TTC549 (cell line): Measurements from ENCODE around the gene HID1.
"Not testable (repeated sequence)": the region's sequence is repeated elsewhere in the genome, so short reads cannot be mapped to it uniquely, and the experiment has no call there.

ENCODE experiments used
- FAIRE-seq: peaks from 2 replicates; lab custom pipeline; 2012; peaks lifted over from hg19 to GRCh38; lab: Jason Lieb, UNC

HID1 gene, protein sequence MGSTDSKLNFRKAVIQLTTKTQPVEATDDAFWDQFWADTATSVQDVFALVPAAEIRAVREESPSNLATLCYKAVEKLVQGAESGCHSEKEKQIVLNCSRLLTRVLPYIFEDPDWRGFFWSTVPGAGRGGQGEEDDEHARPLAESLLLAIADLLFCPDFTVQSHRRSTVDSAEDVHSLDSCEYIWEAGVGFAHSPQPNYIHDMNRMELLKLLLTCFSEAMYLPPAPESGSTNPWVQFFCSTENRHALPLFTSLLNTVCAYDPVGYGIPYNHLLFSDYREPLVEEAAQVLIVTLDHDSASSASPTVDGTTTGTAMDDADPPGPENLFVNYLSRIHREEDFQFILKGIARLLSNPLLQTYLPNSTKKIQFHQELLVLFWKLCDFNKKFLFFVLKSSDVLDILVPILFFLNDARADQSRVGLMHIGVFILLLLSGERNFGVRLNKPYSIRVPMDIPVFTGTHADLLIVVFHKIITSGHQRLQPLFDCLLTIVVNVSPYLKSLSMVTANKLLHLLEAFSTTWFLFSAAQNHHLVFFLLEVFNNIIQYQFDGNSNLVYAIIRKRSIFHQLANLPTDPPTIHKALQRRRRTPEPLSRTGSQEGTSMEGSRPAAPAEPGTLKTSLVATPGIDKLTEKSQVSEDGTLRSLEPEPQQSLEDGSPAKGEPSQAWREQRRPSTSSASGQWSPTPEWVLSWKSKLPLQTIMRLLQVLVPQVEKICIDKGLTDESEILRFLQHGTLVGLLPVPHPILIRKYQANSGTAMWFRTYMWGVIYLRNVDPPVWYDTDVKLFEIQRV

DNA sequence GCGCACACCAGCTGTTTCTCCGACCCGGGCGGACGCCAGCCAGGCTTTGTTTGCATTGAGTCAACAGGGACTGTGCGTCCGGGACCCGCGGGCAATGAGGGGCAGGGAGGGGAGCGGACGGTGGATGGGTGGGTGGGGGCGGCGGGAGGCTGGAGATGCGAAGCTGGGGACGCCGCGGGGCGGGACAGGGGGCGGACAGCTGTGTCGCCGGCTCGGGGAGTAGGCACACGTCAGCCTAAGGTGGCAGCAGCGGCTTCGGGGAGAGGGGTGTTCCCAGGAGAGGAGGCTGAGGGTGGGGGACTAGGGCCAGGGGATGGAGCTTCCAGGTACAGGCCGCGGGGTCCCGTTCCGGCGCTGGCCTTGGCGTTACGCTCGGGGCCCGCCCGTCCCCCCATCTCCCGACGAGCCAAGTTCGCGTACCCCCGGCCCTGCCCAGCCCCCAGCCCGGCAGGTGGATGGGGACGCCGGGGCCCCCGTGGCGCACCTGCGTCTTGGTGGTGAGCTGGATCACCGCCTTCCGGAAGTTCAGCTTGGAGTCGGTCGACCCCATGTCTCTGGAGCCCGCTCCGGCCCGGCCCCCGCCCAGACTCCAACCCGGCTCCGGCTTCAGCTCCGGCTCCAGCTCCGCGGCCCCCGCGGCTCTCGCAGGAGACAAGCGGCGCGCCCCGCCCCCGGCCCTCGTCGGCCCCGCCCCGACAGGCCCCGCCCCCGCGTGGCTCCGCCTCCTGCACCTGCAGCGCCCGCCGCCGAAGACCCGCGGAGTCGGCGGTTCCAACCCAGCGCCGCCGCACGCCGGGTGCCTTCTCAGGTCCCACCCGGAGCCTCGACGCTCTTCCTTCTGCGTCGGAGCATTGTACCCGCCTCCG is at the start of gene HID1:
TSS of gene HID1 (minus strand) at position 653 of the 866 bp plus-strand sequence. CDS start at position 550, 103 bp downstream.
- FAIRE-seq, result no peak

DNA sequence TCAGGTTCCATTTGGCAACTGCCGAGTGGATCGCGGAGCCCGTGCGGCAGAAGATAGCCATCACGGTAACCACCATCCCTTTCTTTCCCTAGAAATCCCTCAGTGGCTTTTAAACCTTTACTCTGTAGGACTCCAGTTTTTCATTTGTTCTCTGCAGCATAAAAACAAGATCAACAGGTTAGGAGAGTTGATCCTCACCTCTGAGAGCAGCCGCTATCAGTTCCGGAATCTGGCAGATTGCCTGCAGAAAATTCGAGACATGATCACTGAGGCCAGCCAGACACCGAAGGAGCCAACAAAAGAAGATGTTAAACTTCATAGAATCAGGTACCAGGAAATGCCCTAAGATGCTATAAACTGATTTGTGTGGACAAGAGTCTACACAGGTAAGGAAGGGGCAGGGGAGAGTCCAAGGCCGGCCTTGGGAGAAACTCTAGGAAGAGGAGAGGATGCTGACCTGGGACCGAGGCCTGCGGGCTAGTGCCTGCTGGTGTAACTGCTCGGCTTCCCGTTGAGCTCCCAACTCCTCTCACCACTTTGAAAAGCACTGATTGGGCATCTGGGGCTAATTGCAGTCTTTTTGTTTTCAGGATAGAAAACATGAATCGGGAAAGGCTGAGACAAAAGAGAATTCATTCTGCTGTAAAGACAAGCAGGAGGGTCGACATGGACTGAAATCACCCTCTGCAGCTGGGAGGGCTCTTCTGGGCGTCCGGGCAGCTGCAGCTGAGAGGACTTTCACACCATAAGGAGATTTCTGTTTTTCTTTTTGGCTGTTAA is 48.0 kb upstream of the HID1 start:
- FAIRE-seq, result no peak

DNA sequence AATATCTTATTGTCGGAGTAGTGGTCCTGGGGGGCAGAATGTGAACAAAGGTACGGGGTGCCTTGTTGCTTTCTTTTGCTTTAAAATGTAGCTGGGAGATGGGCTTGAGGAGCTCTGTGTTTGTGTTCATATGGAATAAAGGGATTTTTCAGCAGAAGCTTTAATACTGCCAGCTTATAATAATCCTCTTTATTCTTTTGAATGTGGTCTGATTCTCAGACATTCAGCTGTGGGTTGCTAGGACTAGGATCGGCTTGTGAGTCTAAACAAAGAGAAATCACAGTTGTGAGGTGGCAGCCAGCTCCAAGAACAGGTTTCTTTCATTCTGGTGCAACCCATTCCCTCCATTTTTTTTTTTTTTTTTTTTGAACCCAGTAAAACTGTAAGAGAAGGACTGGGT is 47.2 kb upstream of the HID1 start:
- no peak for FAIRE-seq

DNA sequence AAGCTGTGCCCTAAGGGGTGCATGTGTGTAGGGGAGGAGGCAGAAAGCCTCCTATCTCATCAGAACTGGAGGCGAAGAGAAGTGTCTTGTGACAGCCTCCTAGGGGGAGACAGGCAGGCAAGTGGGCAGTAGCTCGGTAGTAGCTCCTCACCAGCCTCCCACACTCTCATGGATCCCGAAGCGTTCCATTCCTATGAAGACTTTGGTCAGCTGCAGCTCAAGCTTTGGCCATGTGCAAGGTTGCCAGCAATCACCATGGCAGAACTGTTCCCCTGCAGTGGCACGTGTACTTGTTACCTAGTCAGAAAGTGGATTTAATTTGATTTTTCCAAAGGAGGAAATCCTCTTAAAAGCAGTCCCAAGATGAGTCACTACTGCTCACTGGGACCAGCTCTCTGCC is 46.6 kb upstream of the HID1 start:
- FAIRE-seq, result no peak

DNA sequence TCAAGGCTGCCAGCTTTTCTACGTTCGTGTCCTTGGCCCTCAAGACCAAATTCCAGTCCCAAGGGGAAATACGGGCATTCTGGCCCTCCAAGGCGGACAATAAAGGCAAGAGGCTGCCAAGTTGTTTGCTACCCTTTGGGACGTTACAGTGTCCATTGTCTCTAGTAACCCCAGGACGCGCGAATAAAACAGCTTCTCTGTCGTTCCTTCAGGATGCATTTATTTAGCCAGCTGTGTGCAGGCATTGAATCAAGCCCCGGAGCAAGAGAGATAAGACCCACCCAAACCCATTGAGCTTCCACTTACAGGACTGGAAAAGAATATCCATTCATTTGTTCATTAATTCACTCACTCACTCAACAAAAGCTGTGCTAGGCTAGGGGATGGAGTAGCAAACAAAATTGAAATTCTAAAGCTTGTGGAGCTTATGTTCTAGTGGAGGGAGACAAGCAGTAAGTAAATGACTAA is 40.6 kb upstream of the HID1 start:
- no peak for FAIRE-seq

DNA sequence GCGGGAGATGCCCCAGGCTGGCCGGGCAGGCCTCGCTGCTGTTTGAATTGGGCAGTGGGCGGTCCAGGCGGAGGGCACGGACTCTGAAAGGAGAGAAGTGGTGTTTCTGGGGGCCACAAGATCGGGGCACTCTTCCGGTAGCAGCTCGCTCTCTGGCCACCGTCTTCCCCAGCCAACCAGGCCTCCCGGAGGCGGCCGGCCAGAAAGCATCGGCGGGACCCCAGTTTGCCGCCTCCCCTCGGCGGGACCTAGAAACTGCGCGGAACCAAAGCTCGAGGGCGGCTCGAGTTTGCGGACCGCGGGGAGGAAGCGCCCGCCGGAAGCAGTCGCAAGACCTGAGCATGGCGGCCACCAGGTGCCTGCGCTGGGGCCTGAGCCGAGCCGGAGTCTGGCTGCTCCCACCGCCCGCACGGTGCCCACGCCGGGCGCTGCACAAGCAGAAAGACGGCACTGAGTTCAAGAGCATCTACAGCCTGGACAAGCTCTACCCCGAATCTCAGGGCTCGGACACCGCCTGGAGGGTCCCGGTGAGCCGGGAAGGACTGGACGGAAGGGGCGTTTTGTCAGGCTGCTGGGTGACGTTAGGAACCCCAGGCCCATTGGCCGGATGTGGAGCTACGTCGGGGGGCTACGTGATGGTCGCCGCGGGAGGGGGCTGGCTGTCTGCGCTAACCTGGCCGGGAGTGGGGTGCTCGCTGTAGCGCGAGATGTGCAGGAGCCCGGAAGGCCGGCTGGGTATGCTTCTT is 40.0 kb upstream of the HID1 start, which contains the start of gene MRPL58:
TSS of gene MRPL58 (plus strand) at position 325 of the 746 bp plus-strand sequence. CDS start at position 342, 17 bp downstream.
- FAIRE-seq, result no peak

DNA sequence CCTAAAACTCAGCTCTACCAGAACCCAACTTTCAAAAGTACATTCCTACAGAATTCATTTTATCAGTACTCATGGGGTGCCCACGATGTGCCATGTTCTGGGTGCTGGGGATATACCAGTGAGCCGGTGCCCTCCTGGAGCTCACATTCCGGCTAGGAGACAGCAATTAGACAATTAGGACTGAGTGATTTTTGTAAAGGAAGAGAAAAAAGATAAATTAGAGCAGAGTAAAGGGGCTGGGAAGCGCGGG is 39.5 kb upstream of the HID1 start:
- FAIRE-seq, result no peak

DNA sequence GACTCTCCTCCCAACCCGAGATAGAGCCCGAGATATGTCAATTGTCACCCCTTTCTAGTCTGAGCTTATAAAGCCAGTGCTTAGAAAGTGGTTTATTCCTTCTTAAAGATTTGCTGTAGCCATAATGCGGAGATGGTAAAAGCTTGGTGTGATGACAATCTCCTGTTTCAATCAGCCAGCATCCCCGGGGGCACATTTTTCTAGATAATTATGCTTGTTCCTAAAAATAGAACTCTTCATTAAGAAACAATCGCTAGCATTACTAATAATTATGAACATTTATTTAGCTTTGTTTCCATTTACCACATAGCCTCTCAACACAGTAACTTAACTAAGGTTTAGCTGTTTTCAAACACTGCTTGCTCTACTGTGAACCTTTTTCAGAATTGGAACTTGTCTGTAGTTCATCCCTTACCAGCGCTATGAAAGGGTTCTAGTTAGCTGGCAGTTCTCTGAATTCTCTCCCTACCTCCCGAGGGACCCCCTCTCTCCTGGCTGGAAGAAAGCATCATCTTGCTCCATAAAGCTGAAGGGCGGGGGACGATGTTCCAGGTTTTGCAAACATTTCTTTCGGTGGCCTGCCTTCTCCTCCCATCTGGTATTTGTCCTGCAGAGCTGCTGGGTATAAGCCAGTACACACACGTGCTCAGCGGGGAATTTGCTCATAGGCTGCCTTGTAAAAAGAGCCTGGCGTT is 39.0 kb upstream of the HID1 start:
- no peak for FAIRE-seq

DNA sequence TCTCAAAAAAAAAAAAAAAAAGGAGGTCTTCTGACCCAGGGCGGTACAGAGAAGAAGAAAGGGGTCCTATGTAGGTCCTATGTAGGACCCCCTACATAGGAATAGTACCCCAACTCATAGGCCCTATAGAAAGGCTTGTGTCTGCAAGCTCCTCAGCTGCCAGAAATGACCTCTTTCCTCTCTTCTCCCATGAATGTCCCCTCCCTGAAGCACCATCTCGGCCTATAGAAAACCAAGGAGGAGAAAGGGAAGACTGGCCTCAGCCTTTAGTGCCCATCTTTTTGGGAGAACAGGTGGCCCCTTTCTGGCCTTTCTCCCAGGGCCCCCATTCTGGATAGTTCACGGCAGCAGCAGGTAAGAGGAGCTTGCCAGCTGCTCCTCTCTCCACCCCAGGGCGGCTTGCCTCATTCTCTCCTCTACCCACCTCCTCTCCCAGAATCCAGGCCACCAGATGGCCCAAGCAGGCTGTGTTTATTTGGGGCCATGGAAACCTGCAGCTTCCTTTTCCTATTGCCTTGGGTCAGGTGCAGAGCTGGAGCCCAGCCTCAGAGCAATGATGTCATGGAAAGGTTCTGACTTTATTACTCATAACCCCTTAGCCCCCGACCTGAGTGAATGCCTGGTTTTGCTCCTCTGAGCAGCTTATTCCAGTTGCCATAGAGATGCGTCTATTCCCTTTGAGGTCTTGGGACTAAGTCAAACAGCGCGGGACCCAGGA is 38.3 kb upstream of the HID1 start:
- FAIRE-seq, result no peak

DNA sequence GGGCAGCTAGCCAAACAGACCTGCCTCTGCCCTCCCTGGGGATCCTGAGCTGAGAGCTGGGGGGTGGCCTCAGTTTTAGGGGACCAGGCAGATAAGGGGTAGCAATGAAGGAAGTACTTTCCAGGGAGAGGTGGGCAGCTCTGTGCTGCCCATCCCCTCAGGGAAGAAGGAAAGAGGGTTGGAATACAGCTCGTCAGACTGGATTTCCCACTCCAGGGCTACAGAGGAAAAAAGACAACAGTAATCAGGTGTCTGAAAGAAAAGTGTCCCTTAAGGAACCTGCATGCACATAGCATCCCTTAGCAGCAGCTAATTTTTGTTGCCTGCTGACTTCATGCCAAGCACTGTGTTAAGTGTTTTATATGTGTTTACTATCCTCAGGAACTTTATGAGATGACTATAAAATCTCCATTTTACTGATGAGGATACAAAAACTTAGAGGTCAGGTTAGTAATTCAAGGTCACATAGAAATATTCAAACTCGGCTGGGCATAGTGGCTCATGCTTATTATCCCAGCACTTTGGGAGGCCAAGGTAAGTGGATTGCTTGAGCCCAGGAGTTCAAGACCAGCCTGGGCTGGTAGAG is 36.7 kb upstream of the HID1 start:
- no peak for FAIRE-seq

DNA sequence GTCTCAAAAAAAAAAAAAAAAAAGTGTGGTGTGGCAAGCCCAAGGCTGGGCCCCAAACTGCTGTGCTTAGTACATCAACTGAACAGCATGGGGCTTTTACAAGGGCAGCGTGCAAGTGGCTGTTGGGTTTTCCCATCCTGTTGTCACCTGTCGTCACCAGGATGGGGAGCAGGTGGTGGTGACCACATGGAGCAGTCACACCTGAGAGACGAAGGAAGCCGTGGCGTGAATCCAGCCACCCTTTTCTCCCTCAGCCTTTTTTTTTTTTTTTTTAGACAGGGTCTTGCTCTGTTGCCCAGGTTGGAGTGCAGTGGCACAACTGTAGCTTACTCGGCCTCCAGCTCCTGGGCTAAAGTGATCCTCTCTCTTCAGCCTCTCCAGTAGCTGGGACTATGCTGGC is 35.8 kb upstream of the HID1 start:
- FAIRE-seq, result no peak

DNA sequence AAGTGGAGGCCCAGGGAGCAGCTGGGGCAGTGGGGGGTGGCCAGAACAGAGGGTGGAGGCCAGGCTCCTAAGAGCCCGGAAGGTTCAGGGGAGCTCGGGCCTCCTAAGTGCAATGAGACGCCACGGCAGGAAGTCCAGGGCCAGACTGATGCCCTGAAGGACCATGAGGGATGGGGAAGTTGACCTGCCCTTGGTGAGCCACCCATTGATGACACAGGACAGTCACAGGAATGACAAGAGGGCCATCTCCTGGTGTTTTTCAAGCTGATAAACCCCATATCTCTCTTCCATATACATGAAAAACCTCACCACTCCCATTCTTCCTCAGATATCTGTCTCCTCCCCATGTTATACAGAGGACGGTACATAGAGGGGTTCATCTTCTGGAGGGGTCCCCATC is 34.1 kb upstream of the HID1 start:
- no peak for FAIRE-seq

DNA sequence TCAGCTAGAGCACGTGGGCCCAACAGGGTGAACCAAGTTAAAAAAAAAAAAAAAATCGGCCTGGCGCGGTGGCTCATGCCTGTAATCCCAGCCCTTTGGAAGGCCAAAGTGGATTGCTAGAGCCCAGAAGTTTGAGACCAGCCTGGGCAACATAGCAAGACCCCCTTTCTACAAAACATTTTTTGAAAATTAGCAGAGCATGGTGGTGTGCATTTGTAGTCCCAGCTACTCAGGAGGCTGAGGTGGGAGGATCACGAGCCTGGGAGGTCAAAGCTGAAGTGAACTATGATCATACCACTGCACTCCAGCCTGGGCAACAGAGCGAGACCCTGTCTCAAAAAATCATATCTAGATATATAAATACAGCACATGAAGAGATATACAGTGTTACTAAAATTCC is 33.5 kb upstream of the HID1 start:
- FAIRE-seq, result not testable (repeated sequence)

DNA sequence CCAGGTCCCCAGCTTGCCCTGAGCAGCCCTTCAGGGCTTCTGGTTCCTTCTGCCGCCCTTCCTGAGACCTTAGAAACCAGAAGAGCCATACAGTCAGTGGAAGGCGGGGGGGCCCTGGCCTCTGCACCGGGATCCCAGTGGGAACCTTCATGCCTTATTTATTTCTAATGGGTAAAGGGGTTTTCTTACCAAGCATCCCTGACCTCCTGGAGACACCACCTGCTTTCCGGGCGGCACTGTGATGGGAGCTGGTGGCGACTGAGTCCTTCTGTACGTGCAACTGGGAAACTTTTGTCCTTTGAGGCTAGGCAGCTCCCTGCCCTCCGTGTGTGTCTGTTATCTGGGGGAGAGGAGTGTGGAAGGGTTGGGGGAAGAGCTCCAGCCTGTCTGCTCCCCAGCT is 32.7 kb upstream of the HID1 start:
- no peak for FAIRE-seq

DNA sequence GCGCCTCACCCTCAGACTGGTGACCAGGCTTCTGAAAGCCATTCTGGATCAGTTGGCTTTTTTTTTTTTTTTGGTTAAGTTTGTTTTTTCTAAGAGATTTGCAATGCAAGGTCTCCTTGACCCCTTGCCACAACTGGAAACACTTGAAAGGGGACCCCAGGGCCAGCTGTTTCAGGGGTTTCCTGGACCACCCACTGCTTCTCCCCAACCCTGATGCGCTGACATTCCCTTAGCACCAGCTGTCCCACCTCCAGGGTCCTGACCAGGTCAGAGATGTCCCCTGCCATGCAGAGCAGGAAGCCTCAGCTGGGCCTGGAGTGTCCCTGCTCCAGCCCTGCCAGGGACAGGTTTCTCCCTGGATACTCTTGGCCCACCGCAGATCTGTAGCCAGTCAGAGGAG is 31.8 kb upstream of the HID1 start:
- FAIRE-seq, result no peak

DNA sequence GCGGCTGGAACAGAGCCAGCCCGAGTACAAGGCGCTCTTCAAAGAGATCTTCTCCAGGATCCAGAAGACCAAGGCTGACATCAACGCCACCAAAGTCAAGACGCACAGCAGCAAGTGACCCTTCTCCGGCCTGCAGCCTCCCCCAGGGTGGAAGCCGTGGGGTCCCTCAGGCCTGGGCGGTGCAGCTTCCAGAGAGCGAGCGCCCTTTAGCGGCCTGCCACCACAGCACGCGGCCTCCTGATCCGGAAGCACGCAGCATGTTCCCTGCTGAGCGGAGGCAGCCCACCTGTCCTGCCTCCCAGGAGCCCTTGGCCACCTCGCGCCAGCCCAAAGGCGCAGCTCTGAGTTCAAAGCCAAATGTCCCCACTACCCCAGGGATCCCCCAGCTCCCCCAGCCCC is 31.4 kb upstream of the HID1 start:
- FAIRE-seq, result no peak

DNA sequence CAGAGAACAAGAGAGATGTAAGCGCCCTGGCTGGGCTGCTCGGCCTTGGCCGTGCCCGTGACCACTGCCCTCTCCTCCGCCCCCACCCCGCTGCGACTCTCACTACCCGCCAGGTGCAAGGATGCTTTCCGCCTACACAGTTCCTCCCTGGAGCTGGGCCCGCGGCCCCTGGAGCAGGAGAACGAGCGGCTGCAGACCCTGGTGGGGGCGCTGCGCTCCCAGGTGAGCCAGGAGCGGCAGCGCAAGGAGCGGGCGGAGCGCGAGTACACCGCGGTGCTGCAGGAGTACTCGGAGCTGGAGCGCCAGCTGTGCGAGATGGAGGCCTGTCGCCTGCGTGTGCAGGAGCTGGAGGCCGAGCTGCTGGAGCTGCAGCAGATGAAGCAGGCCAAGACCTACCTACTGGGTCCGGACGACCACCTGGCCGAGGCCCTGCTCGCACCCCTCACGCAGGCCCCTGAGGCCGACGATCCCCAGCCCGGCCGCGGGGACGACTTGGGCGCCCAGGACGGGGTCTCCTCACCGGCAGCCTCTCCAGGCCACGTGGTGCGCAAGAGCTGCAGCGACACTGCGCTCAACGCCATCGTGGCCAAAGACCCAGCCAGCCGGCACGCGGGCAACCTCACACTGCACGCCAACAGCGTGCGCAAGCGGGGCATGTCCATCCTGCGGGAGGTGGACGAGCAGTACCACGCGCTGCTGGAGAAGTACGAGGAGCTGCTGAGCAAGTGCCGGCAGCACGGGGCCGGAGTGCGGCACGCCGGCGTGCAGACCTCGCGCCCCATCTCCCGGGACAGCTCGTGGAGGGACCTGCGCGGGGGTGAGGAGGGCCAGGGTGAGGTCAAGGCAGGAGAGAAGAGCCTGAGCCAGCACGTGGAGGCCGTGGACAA is 30.8 kb upstream of the HID1 start:
- FAIRE-seq, result no peak
